D721Med (cell line): Measurements from ENCODE around the gene RERG.

Experiments
- DNase-seq: peaks from one replicate; pipeline ENCODE4 v3.0.0; 2011; ENCODE audit warnings: low spot score; ENCODE audit not compliant: insufficient read length
- FAIRE-seq: peaks from 2 replicates; lab custom pipeline; 2011; peaks lifted over from hg19 to GRCh38; lab: Jason Lieb, UNC
- TF ChIP-seq, protein P1 (sequence below): IDR thresholded peaks from 2 replicates; pipeline ENCODE4 v1.5.1; 2012; ENCODE audit warnings: mild to moderate bottlenecking, control low read depth; ENCODE audit not compliant: insufficient read depth; ENCODE audit errors: missing control alignments

The RERG gene

GRCh38 chr12:15181017-15181683 lies 40.1 kb downstream of the RERG start:
- FAIRE-seq (no peak), DNase-seq (no peak)
- TF ChIP-seq, protein P1, sequence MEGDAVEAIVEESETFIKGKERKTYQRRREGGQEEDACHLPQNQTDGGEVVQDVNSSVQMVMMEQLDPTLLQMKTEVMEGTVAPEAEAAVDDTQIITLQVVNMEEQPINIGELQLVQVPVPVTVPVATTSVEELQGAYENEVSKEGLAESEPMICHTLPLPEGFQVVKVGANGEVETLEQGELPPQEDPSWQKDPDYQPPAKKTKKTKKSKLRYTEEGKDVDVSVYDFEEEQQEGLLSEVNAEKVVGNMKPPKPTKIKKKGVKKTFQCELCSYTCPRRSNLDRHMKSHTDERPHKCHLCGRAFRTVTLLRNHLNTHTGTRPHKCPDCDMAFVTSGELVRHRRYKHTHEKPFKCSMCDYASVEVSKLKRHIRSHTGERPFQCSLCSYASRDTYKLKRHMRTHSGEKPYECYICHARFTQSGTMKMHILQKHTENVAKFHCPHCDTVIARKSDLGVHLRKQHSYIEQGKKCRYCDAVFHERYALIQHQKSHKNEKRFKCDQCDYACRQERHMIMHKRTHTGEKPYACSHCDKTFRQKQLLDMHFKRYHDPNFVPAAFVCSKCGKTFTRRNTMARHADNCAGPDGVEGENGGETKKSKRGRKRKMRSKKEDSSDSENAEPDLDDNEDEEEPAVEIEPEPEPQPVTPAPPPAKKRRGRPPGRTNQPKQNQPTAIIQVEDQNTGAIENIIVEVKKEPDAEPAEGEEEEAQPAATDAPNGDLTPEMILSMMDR, result no peak

GRCh38 chr12:15180325-15180724 lies 40.9 kb downstream of the RERG start:
- TF ChIP-seq, protein P1, result no peak
- FAIRE-seq, result no peak
- no peak for DNase-seq

GRCh38 chr12:15179672-15180071 lies 41.5 kb downstream of the RERG start:
- FAIRE-seq (no peak), DNase-seq (no peak)
- TF ChIP-seq, protein P1, result no peak

DNA sequence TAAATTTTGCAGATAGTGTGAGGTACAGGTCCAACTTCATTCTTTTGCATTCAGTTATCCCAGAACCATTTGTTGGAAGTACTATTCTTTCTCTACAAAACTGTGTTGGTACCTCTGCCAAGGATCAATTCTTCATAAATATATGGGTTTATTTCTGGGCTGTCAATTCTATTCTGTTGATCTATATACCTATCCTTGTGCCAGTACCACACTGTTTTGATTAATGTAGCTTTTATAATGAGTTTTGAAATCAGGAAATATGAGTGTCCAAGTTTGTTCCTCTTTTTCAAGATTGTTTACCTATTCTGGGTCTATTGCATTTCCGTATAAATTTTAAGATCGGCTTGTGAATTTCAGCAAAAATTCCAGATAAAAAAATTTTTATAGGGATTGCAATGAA lies 48.1 kb downstream of the RERG start:
- no peak for DNase-seq
- TF ChIP-seq, protein P1, result no peak
- no peak for FAIRE-seq

GRCh38 chr12:15172060-15172822 lies 49.0 kb downstream of the RERG start:
- DNase-seq, result no peak
- no peak for FAIRE-seq
- TF ChIP-seq, protein P1, result no peak

GRCh38 chr12:15171012-15171655 lies 50.1 kb downstream of the RERG start:
- no peak for DNase-seq

More at GRCh38 chr12:15171012-15171655, 50.1 kb downstream of the RERG start:
- no peak for FAIRE-seq
- TF ChIP-seq, protein P1, result no peak
